Lung (tissue), 12 donors: Measurements from ENCODE around the gene SSTR1. TPM values are rescaled to one million over a fixed set of nuclear protein-coding genes. Genes with fewer than 3 reads are reported as not detected.

Experiments
- ATAC-seq: fragments of 200-7000 bp; cut with Tn5 transposase; one replicate; pipeline ENCODE4 v1.9.1; 2020; ENCODE audit warnings: moderate number of reproducible peaks; ENCODE audit not compliant: insufficient read depth, low FRiP score
- DNase-seq, 3 donors: peaks; one replicate each; pipeline ENCODE4 v3.0.0-alpha.2; 2013 to 2017
- H3K27ac ChIP-seq, 2 donors: one replicate each; pipeline ENCODE4 v1.5.1; 2013; ENCODE audit warnings: mild to moderate bottlenecking in 2 of 2, moderate library complexity in 2 of 2, control low read depth in 1 of 2, inconsistent platforms in 1 of 2, low read depth in 1 of 2, low read length in 1 of 2
- H3K27me3 ChIP-seq, 3 donors: one replicate each; pipeline ENCODE4 v1.5.1; 2013; ENCODE audit warnings: low read length in 2 of 3; ENCODE audit not compliant: control insufficient read depth in 3 of 3, insufficient read depth in 3 of 3
- H3K36me3 ChIP-seq, 4 donors: one replicate each; pipeline ENCODE4 v1.5.1; 2013; ENCODE audit warnings: low read length in 4 of 4, mild to moderate bottlenecking in 1 of 4, moderate library complexity in 1 of 4; ENCODE audit not compliant: control insufficient read depth in 4 of 4, insufficient read depth in 4 of 4
- H3K4me1 ChIP-seq, 5 donors: one replicate each; pipeline ENCODE4 v1.5.1; 2013; ENCODE audit warnings: low read length in 5 of 5, mild to moderate bottlenecking in 2 of 5, moderate library complexity in 1 of 5; ENCODE audit not compliant: control insufficient read depth in 5 of 5, insufficient read depth in 5 of 5
- H3K4me3 ChIP-seq: one replicate; pipeline ENCODE4 v1.5.1; 2013; ENCODE audit warnings: mild to moderate bottlenecking, control low read depth, moderate library complexity
- H3K9ac ChIP-seq, 2 donors: one replicate each; pipeline ENCODE4 v1.5.1; 2013; ENCODE audit warnings: low read length in 2 of 2, control low read depth in 1 of 2; ENCODE audit not compliant: insufficient read depth in 1 of 2
- H3K9me3 ChIP-seq, 4 donors: one replicate each; pipeline ENCODE4 v1.5.1; 2013; ENCODE audit warnings: low read length in 3 of 4, mild to moderate bottlenecking in 1 of 4, moderate library complexity in 1 of 4; ENCODE audit not compliant: control insufficient read depth in 4 of 4, insufficient read depth in 3 of 4
- WGBS, 2 donors: extraction: QIAGEN DNeasy Blood & Tissue Kit; methylation state at CpG; one replicate each; pipeline ENCODE4 v1.1.7; 2013; 5-methylcytosine and 5-hydroxymethylcytosine counted together
- polyA plus RNA-seq, 2 donors: library from polyadenylated mRNA; stranded (reverse); fragments of 200-250 nt; gene quantifications; one replicate each; pipeline ENCODE4 v1.2.1, GENCODE V29; 2013
- total RNA-seq, 2 donors: library from RNA; depleted of rRNA in 1 of 2; stranded (reverse); fragments of >200 nt in 1 of 2; gene quantifications; one replicate each; pipeline ENCODE4 v1.2.1, GENCODE V29; 2014 to 2021
- TF ChIP-seq, protein P1 (sequence below): IDR thresholded peaks from 2 replicates; pipeline ENCODE4 v1.5.1; 2012; ENCODE audit warnings: mild to moderate bottlenecking; ENCODE audit errors: control extremely low read depth, extremely low read depth
- donor health status: control.
- donor health status: control.
- donor health status: Bipolar disorder and iron deficiency.
- donor health status: healthy.
- donor health status: DM: yes; HTN: yes; CAD: no.

SSTR1 gene
- total and polyA plus RNA-seq, 4 donors = 1.6 to 7.9 (median 3.2) TPM

DNA sequence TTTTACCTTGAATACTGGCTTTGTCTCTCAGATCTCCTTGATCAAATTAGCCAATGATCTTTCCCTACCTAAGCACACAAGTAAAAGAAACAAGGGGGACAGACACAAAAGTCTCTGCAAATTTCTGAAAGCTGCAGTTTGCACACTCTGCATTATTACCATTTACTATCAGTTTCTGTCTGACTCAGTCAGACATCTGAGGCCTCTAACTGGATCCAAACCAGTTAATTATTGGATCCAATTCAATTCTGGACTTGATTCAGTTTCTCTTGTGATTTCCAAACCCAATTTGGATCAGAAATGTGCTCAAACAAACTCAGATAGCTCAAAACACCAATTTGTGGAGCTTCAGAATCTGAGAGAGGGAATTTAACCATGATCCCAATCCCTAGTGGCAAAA lies 16.6 kb downstream of the SSTR1 start:
- Histone ChIP-seq H3K4me3 (no peak overlapping the region), H3K4me1 (peaks cover 0 to 6% (median 0%) of the 10 kb centered on the region in 5 donors), H3K36me3 (no peaks in the 10 kb centered on the region), H3K9ac (no peak overlapping the region), H3K27me3 (no peaks in the 10 kb centered on the region), H3K9me3 (no peaks in the 10 kb centered on the region), H3K27ac (no peak overlapping the region)
- DNase-seq (peak in 2 of 3 donors; percentile 53 to 75), ATAC-seq (no peak)
- TF ChIP-seq, protein P1, sequence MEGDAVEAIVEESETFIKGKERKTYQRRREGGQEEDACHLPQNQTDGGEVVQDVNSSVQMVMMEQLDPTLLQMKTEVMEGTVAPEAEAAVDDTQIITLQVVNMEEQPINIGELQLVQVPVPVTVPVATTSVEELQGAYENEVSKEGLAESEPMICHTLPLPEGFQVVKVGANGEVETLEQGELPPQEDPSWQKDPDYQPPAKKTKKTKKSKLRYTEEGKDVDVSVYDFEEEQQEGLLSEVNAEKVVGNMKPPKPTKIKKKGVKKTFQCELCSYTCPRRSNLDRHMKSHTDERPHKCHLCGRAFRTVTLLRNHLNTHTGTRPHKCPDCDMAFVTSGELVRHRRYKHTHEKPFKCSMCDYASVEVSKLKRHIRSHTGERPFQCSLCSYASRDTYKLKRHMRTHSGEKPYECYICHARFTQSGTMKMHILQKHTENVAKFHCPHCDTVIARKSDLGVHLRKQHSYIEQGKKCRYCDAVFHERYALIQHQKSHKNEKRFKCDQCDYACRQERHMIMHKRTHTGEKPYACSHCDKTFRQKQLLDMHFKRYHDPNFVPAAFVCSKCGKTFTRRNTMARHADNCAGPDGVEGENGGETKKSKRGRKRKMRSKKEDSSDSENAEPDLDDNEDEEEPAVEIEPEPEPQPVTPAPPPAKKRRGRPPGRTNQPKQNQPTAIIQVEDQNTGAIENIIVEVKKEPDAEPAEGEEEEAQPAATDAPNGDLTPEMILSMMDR = no peak

DNA sequence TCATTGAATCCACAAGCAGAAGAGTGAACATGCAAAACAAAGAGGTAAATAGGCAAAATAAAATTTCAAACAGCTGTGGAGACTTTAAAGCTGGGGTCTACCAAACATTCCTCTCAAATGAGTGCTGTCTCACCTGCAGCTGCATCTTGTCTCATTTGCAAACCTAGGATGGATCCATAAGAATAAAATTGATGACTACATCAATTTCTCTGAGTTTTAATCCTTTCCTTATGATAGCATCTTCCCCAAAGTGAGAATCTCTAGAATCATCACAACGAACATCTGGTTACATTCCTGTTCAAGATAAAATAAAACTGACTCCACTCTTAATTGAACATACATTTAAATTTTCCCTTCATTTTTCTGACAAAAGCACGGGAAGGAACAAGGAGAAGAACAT lies 18.2 kb downstream of the SSTR1 start:
- H3K27ac ChIP-seq = no peak overlapping the region
- ATAC-seq = no peak
- 88 to 89% methylated on average over 2 of the region's 2 CpGs for WGBS, 2 donors

DNA sequence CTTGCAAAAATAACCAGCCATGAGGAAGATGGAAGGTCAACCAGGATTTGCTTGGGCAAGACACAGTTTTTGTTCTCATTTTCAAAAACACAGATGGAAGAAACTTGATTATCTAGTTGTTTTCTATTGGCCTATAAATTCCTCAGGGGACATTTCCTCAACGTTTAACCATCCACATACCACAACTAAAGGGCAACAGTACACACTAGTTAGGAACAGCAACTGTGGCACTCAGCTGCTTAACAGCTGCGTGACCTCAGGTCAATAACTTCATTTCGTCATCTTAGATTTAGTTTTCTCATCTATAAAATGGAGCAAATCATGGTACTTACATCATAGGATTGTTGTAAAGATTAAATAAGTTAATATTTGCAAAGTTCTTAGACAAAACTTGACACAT lies 18.7 kb downstream of the SSTR1 start:
- WGBS, 2 donors = 70 to 76% methylated on average over 3 of the region's 3 CpGs
- no peak overlapping the region for H3K9ac ChIP-seq
- H3K9me3 ChIP-seq = no peaks in the 10 kb centered on the region
- H3K36me3 ChIP-seq = no peaks in the 10 kb centered on the region
- no peak for DNase-seq
- H3K27ac ChIP-seq = no peak overlapping the region
- peaks cover 0 to 6% (median 0%) of the 10 kb centered on the region in 5 donors for H3K4me1 ChIP-seq
- ATAC-seq = no peak
- H3K4me3 ChIP-seq = no peak overlapping the region
- TF ChIP-seq, protein P1 = no peak
- H3K27me3 ChIP-seq = no peaks in the 10 kb centered on the region

More for the DNA sequence above, 18.2 kb downstream of the SSTR1 start:
- Histone ChIP-seq H3K9me3 (no peaks in the 10 kb centered on the region), H3K9ac (no peak overlapping the region), H3K4me1 (peaks cover 0 to 6% (median 0%) of the 10 kb centered on the region in 5 donors), H3K27me3 (no peaks in the 10 kb centered on the region), H3K36me3 (no peaks in the 10 kb centered on the region), H3K4me3 (no peak overlapping the region)
- DNase-seq = no peak
- TF ChIP-seq, protein P1 = no peak

DNA sequence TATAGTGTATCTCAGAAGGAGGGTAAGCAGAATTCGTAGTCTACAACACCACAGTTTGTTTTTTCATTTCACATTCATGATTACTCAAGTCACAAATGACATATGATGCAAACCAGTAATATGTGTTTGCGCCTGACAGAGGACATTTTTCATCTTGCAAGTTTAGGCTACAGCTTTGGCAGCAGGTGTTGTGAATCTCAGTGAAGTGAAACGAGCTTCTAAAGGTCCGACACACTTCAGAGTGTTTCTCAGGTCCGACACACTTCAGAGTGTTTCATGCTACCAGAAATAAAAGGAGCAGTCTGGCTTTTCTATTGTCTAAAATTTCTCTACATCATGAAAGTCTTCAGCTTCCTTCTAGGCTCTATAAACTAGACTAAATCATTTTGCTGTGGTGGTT lies 25.5 kb downstream of the SSTR1 start:
- H3K9me3 ChIP-seq = no peaks in the 10 kb centered on the region
- WGBS, 2 donors = 71 to 85% methylated on average over 5 of the region's 5 CpGs
- TF ChIP-seq, protein P1 = no peak
- no peak overlapping the region for H3K4me3 ChIP-seq
- no peak for ATAC-seq
- H3K27me3 ChIP-seq = no peaks in the 10 kb centered on the region
- H3K4me1 ChIP-seq = no peaks in the 10 kb centered on the region
- no peak overlapping the region for H3K27ac ChIP-seq
- no peak for DNase-seq
- H3K36me3 ChIP-seq = no peaks in the 10 kb centered on the region
- H3K9ac ChIP-seq = no peak overlapping the region
